ENCODE measurements around the gene BSND.

The BSND gene

GRCh38 chr1:55056632-55056992, 57.9 kb downstream of the BSND start:
- peak; percentile 59 for DNase-seq (ENCODE audit: low spot score)
- TF ChIP-seq CTCF (IDR thresholded peaks at IDR 0.05) = no peak
- no peak overlapping the region for H3K27ac ChIP-seq
- H3K4me3 ChIP-seq = no peak overlapping the region

DNA sequence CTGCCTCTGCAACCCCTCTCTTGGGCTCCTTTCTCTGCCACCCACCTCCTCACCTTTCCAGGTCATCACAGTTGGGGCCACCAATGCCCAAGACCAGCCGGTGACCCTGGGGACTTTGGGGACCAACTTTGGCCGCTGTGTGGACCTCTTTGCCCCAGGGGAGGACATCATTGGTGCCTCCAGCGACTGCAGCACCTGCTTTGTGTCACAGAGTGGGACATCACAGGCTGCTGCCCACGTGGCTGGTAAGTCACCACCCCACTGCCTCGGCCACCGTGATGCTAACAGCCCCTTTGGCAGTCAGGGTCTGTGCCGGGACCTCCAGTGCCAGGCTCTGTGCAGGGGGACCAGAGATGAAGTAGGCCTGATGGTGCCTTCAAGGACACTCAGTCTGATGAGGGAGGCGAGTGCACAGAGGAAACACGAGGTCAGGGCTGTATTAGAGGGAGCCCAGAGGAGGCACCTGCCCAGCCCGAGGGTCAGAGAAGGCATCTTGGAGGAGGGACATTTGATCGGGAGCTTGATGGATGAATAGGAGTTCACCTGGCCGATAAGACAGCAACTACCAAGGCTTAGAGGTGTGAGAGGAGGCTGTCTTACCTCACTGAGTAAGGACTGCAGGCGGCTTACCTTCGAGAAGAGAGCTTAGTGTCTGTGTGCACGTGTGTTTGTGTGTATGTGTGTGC, 58.7 kb downstream of the BSND start:
- TF ChIP-seq CTCF (IDR thresholded peaks at IDR 0.05) = no peak
- Histone ChIP-seq H3K4me3 (no peak overlapping the region), H3K27ac (no peak overlapping the region)
- DNase-seq (ENCODE audit: low spot score) = peak; percentile 47

- H3K4me3 ChIP-seq = no peak overlapping the region
- peak; percentile 47 for DNase-seq (ENCODE audit: low spot score)
- TF ChIP-seq CTCF (IDR thresholded peaks at IDR 0.05) = no peak
- no peak overlapping the region for H3K27ac ChIP-seq
These were observed 59.2 kb downstream of the BSND start for GRCh38 chr1:55057956-55058298.

DNA sequence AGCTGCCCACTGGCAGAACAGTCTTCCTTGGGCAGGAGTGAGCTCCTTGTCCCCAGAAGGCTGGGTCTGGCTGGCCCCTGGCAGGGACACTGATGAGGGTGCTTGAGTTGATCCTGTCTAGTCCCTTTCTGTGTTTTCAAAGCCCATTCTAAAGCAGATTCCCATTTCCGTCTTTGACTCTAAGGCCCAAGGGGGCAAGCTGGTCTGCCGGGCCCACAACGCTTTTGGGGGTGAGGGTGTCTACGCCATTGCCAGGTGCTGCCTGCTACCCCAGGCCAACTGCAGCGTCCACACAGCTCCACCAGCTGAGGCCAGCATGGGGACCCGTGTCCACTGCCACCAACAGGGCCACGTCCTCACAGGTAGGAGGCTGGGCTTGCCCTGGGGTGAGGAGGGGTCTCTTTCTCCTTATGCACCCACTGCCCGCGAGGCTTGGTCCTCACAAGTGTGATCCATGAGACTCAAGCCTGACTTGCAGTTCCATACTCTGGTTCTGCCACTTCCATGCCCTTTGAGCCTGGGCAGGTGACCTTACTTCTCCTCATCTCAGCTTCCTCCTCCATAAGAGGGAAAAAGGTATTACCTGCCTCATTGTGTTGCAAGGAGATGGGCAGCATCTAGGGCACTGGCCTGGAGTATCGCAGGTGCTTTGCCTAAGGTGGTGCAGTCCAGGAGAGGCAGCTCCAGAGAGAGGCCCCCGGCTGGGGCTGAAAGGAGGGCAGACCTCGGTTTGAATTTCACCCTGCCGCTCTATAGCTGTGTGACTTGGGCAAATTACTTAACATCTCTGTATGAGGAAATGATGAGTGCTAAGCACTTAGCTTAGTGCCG, 60.8 kb downstream of the BSND start:
- H3K27ac ChIP-seq = no peak overlapping the region
- DNase-seq (ENCODE audit: low spot score) = peak; percentile 55
- TF ChIP-seq CTCF (IDR thresholded peaks at IDR 0.05) = no peak
- H3K4me3 ChIP-seq = no peak overlapping the region

DNA sequence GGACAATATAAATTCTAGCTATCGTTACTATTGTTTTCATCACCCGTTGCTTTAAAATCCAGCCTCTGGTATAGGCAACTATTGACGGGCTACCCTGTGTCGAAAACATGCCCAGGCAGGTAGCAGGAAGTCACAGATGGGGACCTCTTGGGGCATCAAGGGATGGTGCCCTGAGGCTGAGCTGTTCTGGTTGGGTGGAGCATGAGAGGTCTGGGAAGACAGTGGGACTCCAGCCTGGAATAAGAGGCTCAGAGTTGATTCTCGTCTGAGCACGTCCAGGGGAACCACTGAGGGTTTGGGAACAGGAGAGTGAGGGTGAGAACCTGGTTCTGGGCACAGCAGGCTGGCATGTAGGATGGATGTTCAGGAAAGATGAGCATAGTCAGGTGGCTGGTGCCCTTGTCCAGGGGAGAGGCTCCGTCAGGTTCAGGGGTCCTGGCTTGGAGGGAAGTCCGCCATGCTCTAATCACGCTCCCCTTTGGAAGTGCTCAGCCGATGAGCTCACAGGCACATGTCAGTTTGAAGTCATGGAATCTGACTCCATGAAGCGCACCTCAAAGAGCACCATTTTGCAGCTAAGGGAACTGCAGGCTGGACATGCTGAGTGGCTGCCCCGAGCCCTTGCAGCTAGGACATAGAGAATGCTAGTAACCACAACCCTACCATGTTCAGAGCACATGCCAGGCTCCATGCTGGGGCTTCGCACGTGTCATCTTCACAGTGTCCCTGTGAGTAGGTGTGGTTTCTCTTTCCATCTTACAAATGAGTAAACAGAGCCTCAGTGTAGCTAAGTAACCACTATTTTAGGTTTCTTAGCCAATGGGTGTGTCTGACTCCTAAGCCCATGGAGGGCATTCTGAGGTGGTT, 61.6 kb downstream of the BSND start:
- no peak overlapping the region for H3K27ac ChIP-seq
- H3K4me3 ChIP-seq = no peak overlapping the region
- DNase-seq (ENCODE audit: low spot score) = peak; percentile 59
- no peak for TF ChIP-seq CTCF (IDR thresholded peaks at IDR 0.05)

DNA sequence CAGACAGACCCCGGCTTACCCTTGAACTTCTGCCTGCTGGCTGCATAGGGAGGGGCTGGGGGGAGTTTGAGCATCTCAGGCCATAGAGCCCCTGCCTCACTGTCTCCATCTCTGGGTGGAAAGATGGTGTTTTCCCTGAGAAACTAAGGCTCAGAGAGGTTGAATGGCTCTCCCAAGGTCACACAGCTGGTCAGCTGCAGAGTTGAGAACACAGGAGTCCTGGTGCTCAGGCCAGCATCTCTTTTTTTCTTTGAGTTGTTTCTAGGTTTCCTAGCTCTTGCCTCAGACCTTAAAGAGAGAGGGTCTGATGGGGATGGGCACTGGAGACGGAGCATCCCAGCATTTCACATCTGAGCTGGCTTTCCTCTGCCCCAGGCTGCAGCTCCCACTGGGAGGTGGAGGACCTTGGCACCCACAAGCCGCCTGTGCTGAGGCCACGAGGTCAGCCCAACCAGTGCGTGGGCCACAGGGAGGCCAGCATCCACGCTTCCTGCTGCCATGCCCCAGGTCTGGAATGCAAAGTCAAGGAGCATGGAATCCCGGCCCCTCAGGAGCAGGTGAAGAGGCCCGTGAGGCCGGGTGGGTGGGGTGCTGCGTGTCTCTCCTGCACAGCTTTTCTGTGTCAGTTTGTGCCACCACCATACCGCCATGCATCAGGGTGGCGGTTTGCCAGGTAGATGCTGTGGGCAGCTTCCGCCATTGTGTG, 62.4 kb downstream of the BSND start:
- no peak for TF ChIP-seq CTCF (IDR thresholded peaks at IDR 0.05)
- DNase-seq (ENCODE audit: low spot score) = peak; percentile 49
- peak overlapping the region in 1 of 2 donors; percentile 66 for H3K27ac ChIP-seq
- H3K4me3 ChIP-seq = no peak overlapping the region
